ENCODE data around the gene DPF3.

DNA sequence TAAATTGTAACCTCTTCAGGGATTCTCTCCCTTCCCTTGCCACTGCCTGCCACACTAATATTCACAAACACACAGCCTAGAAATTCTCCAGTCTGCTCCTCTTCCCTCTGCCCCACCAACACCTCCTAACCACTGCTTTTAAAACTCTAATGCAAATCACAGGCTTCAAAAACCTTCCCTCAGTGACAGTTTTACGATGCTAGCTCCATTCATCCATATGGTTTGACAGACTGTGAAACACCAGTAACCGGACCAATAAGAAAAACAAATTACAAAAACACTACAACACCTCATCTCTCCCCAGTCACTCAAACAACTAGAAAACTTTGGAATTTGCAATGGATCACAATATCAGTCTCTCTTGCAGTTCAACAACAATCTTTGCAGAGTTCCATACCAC is 5.7 kb downstream of the DPF3 start:
- TF ChIP-seq, protein P1, sequence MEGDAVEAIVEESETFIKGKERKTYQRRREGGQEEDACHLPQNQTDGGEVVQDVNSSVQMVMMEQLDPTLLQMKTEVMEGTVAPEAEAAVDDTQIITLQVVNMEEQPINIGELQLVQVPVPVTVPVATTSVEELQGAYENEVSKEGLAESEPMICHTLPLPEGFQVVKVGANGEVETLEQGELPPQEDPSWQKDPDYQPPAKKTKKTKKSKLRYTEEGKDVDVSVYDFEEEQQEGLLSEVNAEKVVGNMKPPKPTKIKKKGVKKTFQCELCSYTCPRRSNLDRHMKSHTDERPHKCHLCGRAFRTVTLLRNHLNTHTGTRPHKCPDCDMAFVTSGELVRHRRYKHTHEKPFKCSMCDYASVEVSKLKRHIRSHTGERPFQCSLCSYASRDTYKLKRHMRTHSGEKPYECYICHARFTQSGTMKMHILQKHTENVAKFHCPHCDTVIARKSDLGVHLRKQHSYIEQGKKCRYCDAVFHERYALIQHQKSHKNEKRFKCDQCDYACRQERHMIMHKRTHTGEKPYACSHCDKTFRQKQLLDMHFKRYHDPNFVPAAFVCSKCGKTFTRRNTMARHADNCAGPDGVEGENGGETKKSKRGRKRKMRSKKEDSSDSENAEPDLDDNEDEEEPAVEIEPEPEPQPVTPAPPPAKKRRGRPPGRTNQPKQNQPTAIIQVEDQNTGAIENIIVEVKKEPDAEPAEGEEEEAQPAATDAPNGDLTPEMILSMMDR (IDR thresholded peaks at IDR 0.05; ENCODE audit: low read depth, low read length, poor library complexity, severe bottlenecking), result no peak
- no peak for TF ChIP-seq EZH2phosphoT487 (IDR thresholded peaks at IDR 0.05; ENCODE audit: borderline replicate concordance, low read length)
